ENCODE results near the gene LRIT2.

LRIT2 gene

DNA sequence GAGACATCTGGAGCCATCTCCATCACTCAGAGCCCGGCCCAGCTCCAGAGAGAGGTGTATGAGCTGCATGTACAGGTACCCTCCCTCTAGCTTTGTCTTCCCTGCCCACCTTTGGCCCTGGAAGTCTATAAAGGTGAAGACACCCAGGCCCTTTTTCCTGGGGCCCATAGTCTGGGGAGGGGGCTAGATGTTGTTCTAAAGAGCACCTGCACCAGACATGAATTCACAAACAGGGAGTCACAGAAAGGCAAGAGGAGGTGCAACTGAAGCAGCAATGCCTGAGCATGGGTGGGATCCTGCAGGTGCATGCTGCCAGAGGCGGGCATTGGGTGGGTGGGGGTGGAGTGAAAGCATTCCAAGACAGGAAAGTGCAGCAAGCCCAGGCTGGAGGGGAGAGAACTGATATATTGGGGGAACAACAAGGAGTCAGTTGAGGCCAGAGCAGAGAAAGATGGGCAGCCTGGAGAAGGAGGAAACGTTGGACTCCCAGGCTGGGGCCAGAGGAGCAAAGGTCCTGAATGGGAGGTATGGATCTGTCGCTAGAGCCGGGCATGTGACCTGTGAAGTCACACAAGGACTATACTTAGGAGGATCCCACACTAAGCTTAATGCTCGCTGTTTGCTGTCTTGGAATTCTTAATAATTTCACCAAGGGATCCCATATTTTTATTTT, 19.4 kb downstream of the LRIT2 start:
- DNase-seq (ENCODE audit: low read depth, low spot score): no peak

DNA sequence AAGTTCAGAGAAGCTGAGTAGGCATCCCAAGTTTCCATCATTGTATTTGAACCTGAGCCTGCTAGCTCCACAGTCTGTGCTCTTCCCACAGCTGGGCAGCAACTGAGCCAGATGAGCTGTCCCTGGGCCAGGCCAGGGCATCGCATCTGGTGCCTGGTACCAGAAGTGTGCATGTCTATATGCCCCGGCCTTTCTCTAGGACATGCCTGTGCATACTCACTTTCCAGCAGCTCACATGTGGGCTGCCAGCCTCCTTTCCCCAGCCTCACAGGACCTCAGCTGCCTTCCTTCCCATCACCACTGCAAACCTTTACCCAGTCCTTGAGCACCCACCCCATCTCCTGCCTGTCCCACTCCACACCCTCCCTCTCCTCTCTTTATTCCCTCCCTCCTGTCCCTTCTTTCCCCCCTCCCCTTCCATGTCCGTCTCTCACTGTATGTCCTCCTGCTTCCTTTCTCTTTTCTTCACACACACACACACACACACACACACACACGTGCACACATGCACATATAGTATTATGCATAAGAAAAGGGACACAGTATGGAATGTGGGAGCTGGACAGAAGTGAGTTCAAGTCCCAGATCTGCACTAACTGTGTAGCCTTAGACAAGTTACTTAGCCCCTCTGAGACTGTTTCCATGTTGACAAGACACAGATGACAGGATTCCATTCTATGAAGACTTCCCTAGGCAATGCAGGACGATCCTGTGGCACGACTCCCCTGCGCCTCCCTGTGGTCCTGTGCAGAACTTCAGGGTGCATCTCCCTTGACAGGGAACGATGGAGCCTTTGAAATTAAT, 20.1 kb downstream of the LRIT2 start:
- peak; percentile 57 for DNase-seq (ENCODE audit: low read depth, low spot score)

DNA sequence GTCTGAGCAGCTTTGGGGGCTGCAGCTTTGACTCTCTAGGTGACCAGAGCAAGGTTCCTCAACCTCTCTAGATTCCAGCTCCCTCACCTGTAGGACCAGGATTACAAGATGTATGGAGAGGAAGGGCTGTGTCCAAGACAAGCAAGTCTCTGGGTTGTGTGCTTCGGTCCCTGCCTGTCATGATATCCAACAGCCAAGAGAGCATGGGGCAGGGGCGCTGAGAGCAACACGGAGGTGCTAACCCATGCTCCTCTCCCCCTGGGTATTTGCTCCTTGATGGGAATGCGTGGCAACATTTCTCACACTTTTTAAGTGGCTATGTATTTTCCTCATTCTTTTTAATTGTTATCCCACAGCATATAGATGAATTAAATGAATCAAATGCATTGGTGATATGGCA, 20.7 kb downstream of the LRIT2 start:
- DNase-seq (ENCODE audit: low read depth, low spot score): no peak

DNA sequence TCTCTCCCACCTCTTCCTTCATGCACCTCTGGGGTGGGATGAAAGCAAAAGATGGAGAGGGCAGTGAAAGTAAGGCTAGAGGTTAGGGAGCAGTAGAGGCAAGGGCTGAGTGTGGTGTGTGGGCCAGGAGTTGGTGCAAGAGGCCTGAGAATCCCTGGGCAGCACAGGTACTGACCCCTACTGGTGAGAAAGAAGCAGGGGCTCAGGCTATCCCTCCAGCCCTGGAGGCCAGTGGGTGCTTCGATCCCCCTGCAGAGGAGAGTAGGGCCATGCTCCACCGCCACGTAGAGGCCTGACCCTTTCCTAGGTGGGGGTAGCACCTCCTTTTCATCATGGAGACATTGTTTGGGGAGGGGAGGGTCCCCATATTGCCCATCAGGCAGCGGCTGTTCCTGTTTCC, 21.2 kb downstream of the LRIT2 start:
- DNase-seq (ENCODE audit: low read depth, low spot score): no peak

DNA sequence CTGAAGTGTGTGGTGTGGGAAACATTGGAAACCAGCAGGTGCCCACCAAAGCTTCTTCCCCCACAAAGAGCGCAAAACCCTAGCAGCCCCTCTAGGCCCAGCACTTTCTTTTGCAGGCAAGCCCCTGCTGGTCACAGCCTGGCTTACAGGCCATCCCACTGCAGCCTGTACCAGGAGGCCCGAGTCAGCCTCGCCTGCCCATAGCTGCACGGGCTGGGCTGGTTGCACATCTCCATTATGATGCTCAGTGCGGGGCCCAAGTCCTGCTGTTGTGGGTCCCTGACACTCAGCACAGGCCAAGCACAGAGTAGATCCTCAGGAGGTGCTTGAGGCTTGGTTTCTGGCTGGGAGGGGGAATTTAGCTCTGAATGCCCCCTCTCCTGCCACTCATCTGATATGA, 23.0 kb downstream of the LRIT2 start:
- no peak for DNase-seq (ENCODE audit: low read depth, low spot score)

DNA sequence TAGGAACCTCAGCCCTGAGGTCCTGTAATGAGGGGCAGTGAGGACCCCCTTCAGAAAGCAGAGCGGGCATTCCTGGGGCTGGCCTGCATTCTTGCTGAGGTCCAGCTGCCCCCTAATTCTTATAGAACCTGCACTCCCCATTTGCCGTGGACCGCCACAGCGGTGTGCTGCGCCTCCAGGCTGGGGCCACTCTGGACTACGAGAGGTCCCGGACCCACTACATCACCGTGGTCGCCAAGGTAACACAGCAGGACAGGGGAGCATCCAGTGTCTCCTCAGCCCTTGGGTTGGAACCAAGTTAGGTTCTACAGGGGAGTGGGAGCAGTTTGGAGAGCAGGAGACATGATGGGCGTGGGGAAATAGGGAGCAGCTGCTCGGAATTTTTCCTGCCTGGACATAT, 23.7 kb downstream of the LRIT2 start:
- DNase-seq (ENCODE audit: low read depth, low spot score): no peak

DNA sequence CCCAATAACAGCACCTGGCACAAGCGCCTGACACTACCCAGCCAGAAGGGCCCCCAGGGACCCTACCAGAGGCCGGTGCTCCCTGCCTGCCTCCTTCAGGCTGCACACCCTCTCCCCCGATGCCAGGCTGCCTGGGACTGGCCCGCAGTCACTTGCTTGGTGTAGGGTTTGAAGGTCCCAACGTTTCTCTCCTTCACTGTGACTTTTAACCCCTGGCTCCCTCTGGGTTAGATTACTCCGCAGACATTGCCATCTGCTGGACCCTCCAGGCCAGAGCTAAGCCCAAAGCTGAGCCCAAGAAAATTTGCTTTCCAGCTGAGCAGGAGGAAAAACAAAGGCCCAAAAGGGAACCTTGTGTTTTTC, 24.1 kb downstream of the LRIT2 start:
- no peak for DNase-seq (ENCODE audit: low read depth, low spot score)

DNA sequence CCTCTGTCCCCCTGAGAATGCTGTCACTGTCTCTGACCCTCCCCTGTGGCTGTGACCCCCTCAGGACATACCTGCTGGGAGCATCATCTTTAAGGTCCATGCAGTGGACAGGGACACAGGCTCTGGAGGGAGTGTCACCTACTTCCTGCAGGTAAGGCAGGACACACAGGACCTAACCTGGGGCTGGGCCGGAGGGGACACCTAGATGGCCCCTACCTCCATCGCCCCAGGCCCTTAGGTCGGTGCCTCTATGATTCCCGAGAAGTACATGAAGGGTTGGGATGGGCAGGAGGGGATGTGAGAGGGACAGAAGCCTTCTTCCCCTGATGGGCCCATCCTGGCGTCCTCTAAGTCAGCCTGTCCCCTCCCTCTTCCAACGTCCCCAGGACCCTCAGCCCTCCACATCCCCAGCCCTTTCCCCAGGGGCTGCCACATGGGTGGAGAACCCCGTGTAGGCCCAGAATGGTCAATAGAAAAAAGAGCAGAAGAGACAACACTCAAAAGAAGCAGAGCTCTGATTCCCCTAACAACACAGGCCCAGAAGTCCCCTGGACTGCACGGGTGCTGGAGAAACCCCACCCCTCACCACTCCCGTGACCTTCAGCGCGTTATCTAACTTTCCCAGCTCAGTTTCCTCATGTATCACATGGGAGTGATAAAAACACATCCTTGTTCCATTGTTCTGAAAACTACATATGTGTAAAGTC, 24.7 kb downstream of the LRIT2 start:
- no peak for DNase-seq (ENCODE audit: low read depth, low spot score)

DNA sequence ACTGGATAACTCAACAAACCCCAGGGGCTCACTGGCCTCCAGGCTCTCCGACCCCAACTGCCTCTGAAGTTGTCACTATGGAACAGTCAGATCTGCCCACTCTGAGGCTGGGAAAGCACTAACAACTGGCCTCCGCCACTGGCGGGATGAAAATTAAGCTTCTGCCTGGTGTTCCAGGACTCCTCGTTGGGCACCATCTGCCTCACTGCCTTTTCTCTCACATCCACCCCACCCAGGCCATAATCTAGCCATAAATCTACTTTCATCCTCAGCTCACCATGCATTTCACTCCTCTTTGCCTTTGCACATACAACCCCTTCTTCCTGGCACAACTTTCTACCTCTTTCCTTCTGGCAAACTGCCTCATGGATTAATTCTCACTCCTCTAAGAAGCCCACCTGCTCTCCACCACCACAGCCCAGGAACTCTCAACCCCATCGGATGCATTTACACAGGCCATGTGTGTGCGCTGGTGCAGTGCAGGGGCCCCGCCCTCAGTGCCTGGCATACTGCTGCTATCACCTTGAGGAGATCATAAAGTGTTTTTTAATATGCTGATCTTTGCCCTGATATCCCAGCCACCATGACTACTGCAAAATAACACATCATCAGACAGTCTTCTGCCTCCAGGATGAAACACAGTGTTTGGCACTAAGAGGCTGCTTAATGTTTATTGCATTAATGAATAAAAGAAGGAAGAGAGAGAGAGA, 27.0 kb downstream of the LRIT2 start:
- DNase-seq (ENCODE audit: low read depth, low spot score): no peak

DNA sequence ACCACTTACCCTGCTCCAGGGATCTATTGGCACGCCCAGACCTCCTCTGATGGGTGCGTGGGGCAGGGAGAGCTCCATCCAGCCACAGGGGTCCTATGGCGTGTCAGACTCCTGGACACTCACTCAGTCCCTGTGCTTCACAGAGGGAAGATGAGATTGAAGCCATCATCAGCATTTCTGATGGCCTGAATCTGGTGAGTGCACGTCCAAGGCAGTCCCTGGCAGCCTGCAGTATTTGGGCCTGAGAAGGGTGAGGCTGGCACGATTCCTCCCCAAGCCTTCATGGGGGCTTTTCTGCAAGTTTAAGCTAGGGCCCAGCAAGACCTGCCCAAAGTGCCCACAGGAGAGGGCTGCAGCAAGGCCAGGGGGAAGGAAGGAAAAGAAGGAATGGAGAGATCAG, 27.7 kb downstream of the LRIT2 start:
- no peak for DNase-seq (ENCODE audit: low read depth, low spot score)

DNA sequence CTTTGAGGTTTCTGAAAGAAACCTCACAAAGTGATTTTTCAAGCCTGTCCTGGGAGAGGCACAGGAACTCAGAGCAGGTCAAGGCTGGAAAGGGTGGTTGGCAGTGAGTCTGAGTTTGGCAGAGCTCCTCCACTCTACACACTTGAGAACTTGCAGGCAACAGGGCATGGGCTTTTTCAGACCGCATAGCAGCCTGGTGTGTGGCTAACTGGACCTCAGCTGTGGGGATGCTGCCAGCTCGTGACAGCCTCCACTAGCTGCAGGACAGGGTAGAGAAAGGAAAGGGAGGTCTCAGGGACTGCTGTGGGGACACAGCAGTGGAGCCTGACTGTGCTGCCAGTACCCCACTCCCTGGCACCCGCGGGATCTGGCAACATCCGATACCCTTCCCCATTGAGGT, 28.4 kb downstream of the LRIT2 start:
- peak; percentile 26 for DNase-seq (ENCODE audit: low read depth, low spot score)

DNA sequence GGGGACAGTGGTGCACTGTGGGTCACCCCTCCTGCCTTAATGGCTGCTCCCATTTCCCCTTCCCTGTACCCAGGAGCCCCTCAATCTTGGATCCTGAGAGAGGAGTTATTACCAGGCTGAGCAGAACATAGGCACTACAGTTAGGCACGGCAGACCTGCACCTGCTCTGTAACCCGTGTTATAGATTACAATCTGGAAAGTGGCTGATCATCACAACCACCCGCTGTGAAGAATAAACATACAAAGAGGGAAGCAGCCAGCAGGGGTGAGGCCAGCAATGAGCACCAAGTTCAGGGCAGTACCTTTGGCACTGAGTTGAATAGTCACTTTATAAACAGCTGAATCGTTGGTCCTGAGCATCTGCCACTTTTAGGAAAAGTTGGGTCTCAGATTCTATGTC, 29.3 kb downstream of the LRIT2 start:
- no peak for DNase-seq (ENCODE audit: low read depth, low spot score)

DNA sequence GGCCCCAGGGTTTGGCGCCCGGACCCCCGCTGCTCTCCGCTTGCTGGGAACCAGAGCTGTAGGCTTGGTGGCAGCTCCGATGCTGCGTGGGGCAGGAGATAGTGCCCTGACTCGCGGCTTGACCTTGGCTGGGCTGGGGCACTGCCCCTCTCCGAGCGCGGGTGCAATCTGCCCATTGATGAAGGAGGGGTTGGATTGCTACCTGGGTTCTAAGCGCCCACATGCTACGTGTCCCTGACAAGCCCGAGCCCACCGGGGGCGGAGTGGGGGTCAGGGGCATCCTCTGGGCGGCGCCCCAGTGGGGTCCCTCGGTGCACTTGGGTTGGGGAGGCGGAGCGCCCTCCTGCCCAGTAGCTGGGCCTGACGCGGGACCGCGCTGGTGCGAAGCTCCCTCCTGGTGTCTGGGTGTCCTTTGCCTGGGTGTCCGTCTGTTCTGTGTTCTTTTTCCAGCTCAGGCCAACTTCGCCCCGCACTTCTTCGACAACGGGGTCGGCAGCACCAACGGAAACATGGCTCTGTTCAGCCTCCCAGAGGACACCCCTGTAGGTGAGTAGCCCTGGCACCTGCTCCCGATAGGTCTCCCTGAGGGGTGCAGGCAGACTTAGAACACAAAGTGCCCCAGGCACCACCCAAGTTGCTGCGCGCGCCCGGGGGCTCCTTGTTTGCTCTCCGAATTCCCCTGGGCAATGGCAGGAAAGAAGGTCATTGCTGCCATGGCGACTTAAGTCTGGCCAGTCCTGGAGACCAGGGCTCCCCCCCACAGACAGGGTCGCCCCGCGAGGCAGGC, 30.1 kb downstream of the LRIT2 start:
- DNase-seq (ENCODE audit: low read depth, low spot score): no peak

DNA sequence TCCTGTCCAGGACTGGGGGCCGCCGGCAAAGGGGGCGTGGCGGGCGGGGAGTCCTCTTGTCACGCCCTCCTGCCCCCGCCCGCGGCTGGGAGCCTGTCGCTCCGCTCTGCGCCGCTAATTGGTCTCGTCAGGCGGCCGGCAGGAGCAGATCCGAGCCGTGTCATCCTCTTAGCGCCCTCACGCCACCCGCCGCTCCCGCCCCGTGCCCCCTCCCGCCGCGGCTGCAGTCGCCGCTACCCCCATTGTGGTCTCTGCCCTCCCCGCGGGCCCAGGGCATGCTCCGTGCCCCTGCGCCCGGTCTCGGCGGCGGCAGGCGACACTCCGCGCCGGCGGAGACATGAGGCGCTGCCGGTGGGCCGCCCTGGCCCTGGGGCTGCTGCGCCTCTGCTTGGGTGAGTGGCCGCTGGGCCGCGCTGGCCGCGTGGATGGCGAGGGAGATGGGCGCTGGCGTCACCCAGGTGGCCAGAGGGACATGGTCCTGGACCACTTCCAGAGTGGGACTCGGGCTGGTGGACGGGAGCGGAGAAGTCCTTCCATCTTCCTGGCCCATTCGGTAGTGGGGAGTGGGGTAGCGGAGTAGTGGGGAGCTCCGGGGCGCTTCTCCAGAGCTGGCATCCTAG, 30.8 kb downstream of the LRIT2 start, which contains the start of gene CDHR1:
CDHR1 (plus strand) TSS at position 114 of the 620 bp plus-strand sequence; CDS start at position 338, 224 bp downstream.
- peak; percentile 51 for DNase-seq (ENCODE audit: low read depth, low spot score)

DNA sequence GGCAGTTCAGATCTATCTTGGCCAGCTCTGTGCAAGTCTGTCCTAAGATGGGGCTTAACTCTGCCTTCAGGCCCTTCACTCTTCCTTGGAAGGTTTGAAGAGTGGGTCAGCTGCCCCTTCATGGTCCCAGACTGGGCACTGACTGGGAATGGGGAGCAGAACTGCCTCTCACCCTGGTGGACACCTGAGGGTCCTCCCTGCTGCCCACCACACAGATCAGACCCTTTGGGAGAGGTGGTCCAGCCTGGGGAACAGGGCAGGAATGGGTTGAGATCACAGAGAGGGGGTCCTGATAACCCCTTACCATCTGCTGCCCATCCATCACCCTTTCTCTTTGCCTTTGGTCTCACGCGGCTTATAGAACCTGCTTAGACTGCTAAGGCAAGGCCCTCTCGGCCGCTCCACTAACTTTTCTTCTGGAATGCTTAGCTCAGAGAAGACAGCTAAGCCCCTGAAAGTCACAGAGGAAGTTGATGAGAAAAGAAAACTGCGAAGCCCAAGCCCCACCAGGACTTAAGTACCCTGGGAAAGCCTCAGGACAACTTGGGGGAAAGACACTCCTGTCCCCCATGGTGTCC, 31.4 kb downstream of the LRIT2 start:
- no peak for DNase-seq (ENCODE audit: low read depth, low spot score)

DNA sequence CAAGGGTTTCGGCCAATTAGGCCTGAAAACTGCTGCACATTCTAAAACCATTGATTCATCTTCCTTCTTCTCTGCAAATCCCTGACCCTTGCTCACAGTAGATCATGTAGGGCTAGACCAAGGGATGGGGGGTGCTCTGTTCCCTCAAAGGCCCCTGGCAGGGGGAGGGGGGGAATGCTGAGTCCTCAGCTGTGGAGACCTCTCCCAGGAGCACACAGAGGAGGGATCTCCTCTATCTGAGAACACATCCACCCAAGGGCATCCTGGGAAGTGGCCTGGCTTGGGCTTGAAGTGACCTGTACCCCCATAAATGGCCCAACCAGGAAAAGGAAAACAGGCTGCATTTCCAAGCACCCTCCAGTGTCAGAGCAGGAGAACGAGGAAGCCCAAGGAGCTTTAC, 32.0 kb downstream of the LRIT2 start:
- DNase-seq (ENCODE audit: low read depth, low spot score): no peak

DNA sequence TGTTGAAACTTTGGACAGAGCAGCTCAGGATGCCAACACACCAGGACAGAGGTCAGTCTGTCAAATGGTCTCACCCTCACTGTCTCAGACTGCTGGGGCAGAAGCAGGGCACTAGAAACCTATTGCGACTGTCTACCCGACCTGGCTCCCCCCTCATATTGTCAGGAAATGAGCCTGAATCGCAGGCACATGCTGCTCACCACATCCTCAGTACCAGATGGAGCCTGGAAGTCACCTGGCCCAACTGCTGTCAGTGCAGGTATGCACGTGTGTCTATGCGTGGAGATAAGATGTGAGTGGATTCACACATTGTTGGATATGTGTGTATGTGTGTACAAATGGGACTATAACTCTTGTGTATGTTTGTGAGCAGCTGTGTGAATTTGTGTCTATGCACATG, 34.2 kb downstream of the LRIT2 start:
- no peak for DNase-seq (ENCODE audit: low read depth, low spot score)

DNA sequence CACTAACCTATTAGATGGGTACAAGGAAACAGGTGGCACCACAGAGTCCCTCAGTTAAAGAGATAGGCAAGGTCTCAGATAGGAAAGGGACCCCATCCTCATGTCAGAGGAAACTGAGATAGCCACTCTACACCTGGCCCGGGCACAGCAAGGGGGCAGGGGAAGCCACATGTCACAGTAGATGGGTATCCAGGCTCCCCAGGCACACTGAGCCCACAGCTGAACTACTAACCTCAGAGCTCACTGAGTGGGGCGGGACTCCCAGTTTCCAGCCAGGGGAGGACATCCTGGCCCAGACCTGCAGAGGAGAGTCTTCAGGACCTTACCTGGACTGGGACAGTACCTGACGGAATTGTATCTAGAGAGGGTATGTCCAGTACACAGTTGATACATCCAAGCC, 34.7 kb downstream of the LRIT2 start:
- DNase-seq (ENCODE audit: low read depth, low spot score): no peak

DNA sequence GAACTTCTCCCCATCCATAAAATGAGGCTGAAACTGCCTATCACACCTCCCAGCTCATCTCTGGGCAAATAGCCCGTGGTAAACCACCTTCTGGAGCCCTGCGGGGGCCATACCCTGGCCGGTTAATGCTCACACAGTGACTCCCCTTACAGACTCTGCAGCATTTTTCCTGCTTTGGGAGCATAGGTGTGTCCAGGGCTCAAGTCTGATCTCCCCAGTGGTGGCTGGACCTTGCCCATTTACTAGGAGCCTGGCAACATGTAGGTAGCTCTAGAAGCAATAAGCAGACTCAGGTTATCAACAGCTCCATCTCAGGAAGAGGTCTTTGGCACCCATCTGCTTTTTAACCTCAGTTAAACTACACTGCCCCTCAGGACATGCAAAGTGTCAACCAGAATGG, 36.5 kb downstream of the LRIT2 start:
- no peak for DNase-seq (ENCODE audit: low read depth, low spot score)

DNA sequence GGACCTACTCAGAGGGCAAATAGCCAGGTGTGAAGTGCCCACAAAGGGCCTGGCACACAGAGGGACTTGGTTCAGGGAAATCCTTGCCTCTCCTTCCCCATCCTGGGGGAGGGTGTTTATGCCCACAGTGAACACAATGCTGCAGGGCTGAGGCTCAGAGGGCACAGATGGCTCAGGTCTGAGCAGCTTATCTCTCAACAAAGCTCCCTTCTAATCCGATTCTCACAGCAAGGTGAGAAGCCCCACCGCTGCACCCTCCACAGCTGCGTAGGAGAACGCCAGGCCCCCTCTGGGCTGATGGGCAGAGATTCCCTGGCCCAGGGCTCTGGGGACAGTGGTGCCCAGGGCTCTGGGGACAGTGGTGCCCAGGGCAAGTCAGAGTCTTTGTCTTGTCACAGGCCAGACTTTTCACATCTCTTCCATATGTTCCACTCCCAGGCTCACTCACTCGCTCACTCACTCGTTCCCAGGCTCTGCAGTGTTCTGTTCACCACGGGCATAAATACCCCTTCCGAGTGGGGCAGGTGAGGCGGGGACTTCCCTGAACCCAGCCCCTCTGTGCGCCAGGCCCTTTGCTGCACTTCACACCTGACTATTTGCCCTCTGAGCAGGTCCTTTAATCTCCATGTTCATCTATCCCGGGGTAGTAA, 39.7 kb downstream of the LRIT2 start:
- DNase-seq (ENCODE audit: low read depth, low spot score): no peak
